Epidermal melanocyte (primary cell): ENCODE data around the gene FGGY.
A peak's percentile ranks its signal among the peaks of the same experiment; 100 is the strongest.
"Not testable (repeated sequence)": the region's sequence is repeated elsewhere in the genome, so short reads cannot be mapped to it uniquely, and the experiment has no call there.

Experiments
- DNase-seq: peaks from one replicate; pipeline ENCODE4 v3.0.0; 2011; ENCODE audit warnings: low spot score; ENCODE audit not compliant: insufficient read length

The FGGY gene

GRCh38 chr1:59438058-59438560 lies 141.2 kb downstream of the FGGY start:
- no peak for DNase-seq

GRCh38 chr1:59442492-59442891 lies 145.6 kb downstream of the FGGY start:
- DNase-seq = no peak

GRCh38 chr1:59443310-59443709 lies 146.4 kb downstream of the FGGY start:
- no peak for DNase-seq

GRCh38 chr1:59444520-59444919 lies 147.6 kb downstream of the FGGY start:
- DNase-seq = no peak

GRCh38 chr1:59445040-59445439 lies 148.1 kb downstream of the FGGY start:
- DNase-seq = no peak

GRCh38 chr1:59446257-59446901 lies 149.5 kb downstream of the FGGY start:
- no peak for DNase-seq

- DNase-seq = no peak
Observed at GRCh38 chr1:59452026-59452425, 155.1 kb downstream of the FGGY start.

GRCh38 chr1:59452559-59452958 lies 155.7 kb downstream of the FGGY start:
- no peak for DNase-seq

GRCh38 chr1:59453297-59453968 lies 156.5 kb downstream of the FGGY start:
- no peak for DNase-seq

- no peak for DNase-seq
Observed at GRCh38 chr1:59455206-59455605, 158.3 kb downstream of the FGGY start.

GRCh38 chr1:59457786-59458185 lies 160.9 kb downstream of the FGGY start:
- DNase-seq = no peak

- no peak for DNase-seq
Observed at GRCh38 chr1:59458884-59459283, 162.0 kb downstream of the FGGY start.

GRCh38 chr1:59462942-59463341 lies 166.0 kb downstream of the FGGY start:
- DNase-seq = not testable (repeated sequence)

GRCh38 chr1:59465478-59465877 lies 168.6 kb downstream of the FGGY start:
- DNase-seq = not testable (repeated sequence)

GRCh38 chr1:59468828-59469428 lies 172.0 kb downstream of the FGGY start:
- no peak for DNase-seq

GRCh38 chr1:59471991-59472570 lies 175.2 kb downstream of the FGGY start:
- DNase-seq = not testable (repeated sequence)

GRCh38 chr1:59473831-59474230 lies 176.9 kb downstream of the FGGY start:
- DNase-seq = no peak

GRCh38 chr1:59474496-59474895 lies 177.6 kb downstream of the FGGY start:
- no peak for DNase-seq

- DNase-seq = no peak
Observed at GRCh38 chr1:59475737-59476136, 178.8 kb downstream of the FGGY start.

GRCh38 chr1:59477286-59477685 lies 180.4 kb downstream of the FGGY start:
- DNase-seq = peak; percentile 56

- no peak for DNase-seq
Observed at GRCh38 chr1:59477867-59478266, 181.0 kb downstream of the FGGY start.

GRCh38 chr1:59478822-59479221 lies 181.9 kb downstream of the FGGY start:
- DNase-seq = no peak
